AG10803 (cell line): Measurements from ENCODE around the gene DNTTIP2.
"Not testable (repeated sequence)": the region's sequence is repeated elsewhere in the genome, so short reads cannot be mapped to it uniquely, and the experiment has no call there.

Experiments used
- DNase-seq: peaks from one replicate; pipeline ENCODE4 v3.0.0; 2010; ENCODE audit warnings: low read depth
- H3K4me3 ChIP-seq: 2 replicates; pipeline ENCODE4 v1.5.1; 2011; ENCODE audit warnings: mild to moderate bottlenecking, low read length, control low read depth
- TF ChIP-seq, protein P1 (sequence below): conservative IDR thresholded peaks from 2 replicates; pipeline ENCODE4 v1.5.1; 2011; ENCODE audit warnings: mild to moderate bottlenecking, low read length, control low read depth, inconsistent platforms

Gene DNTTIP2

DNA sequence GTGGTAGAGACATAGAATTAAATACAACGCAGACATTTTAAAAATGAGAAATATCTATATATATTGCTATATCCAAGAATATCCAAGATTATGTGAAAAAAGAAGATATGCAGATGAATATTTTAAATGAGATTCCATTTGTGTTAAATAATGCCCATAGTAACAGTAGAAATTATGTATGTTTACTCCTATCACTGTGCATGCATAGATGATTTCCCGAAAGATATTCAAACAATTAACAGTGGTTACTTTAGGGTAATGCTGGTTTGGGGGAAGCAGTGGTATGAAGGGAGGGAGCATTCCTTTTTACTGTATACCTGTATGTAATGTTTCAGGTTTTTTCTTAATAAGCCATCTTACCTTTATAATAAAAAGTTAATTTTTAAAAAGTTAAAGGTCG lies 25.1 kb downstream of the DNTTIP2 start:
- DNase-seq = no peak
- TF ChIP-seq, protein P1, sequence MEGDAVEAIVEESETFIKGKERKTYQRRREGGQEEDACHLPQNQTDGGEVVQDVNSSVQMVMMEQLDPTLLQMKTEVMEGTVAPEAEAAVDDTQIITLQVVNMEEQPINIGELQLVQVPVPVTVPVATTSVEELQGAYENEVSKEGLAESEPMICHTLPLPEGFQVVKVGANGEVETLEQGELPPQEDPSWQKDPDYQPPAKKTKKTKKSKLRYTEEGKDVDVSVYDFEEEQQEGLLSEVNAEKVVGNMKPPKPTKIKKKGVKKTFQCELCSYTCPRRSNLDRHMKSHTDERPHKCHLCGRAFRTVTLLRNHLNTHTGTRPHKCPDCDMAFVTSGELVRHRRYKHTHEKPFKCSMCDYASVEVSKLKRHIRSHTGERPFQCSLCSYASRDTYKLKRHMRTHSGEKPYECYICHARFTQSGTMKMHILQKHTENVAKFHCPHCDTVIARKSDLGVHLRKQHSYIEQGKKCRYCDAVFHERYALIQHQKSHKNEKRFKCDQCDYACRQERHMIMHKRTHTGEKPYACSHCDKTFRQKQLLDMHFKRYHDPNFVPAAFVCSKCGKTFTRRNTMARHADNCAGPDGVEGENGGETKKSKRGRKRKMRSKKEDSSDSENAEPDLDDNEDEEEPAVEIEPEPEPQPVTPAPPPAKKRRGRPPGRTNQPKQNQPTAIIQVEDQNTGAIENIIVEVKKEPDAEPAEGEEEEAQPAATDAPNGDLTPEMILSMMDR = no peak
- H3K4me3 ChIP-seq = no peak overlapping the region

DNA sequence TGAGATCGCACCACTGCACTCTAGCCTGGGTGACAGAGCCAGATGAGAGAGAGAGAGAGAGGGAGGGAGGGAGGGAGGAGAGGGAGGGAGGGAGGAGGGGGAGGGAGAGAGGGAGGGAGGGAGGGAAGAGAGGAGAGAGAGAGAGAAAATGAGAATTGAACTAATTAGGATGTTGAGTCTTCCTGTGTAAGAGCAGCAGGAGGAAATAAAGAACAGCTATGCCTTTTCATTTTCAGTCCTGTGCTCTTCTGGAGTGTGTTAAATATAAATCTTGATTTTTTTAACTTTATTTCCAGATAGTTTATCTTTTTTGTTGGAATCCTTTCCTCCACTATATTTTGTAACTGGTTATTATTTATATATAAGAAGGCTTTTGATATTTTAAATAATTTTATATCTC lies 27.1 kb downstream of the DNTTIP2 start:
- no peak for DNase-seq
- TF ChIP-seq, protein P1 = no peak

DNA sequence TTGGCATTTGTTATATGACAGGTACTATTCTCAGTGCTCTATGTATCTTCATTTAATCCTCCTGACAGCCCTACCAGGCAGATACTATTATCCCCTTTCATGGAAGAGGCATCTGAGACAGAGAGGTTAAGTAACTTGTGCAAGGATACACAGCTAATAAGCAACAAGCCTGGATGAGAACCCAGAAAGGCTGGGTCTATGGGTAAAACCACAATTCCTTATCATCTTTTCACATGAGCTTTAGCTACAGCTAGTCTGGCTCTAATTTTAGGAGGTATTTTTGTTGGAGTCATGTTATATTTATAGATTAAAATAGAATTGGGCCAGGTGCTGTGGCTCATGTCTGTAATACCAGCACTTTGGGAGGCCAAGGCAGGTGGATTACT lies 27.7 kb downstream of the DNTTIP2 start:
- TF ChIP-seq, protein P1 = no peak
- no peak for DNase-seq

More for the DNA sequence above, 27.1 kb downstream of the DNTTIP2 start:
- no peak overlapping the region for H3K4me3 ChIP-seq

DNA sequence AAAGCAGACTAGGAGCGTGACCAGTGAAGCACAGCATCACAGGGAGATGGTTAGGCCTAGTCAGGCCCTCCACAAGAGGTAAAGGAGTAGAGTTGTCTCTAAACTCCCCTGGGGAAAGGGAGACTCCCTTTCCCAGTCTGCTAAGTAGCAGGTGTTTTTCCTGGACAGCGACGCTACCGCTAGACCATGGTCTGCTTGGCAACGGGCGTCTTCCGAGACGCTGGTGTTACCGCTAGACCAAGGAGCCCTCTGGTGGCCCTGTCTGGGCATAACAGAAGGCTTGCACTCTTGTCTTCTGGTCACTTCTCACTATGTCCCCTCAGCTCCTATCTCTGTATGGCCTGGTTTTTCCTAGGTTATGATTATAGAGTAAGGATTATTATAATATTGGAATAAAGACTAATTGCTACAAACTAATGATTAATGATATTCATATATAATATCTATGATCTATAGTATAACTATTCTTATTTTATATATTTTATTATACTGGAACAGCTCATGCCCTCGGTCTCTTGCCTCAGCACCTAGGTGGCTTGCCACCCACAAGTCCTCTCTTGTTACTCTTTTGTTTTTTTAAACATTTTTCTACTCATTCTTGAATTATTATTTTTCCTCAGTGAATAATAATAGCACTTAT lies 28.2 kb downstream of the DNTTIP2 start:
- not testable (repeated sequence) for H3K4me3 ChIP-seq
- TF ChIP-seq, protein P1 = peak; percentile 46
- peak; percentile 58 for DNase-seq

More for the DNA sequence above, 27.7 kb downstream of the DNTTIP2 start:
- no peak overlapping the region for H3K4me3 ChIP-seq

DNA sequence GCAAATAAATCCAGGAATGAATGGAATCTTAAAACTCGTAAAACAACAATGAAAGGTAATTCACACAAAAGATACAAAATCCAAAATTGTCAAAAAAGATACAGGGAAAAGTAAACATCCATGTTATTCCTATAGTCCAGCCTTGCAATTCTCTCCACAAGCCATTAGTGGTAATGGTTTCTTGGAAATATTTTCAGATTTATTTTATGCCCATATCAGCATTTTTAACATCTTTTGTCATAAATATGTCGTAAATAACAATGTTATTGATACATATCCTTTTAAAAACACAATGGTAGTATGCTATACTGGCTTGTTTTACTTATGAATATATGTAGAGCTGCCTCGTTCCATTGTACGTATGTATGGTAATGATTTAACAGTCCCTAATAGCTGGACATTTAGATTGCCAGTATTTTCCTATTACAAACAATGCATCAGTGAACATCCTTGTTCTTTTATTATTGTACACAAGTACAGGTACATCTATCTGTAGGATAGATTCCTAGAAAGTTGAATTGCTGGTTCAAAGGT lies 30.6 kb downstream of the DNTTIP2 start:
- TF ChIP-seq, protein P1 = no peak
- no peak for DNase-seq
- peak overlapping the region; percentile 69 for H3K4me3 ChIP-seq

DNA sequence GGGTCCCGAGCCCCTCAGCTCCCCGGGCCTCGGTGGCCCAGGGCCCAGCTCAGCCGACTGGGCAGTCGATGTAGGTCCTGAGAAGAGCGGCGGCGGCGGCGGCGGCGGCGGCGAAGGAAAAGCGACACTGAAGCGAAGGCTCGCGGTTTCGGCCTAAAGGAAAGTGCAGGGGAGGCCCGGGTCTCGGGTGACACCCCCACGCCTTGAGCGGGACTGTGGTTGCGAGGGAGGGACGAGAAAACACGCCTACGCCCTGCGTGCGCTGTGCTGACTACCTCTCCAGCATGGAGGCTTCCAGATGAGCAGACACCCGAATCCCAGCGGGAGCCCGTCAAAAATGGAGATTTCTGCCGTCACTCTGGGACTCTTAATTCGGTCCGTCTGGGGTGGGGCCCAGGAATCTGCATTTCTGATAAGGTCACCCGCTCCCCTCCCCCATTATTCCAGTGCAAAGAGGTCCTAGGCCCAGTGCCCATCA lies 31.2 kb downstream of the DNTTIP2 start:
- peak; percentile 74 for DNase-seq
- H3K4me3 ChIP-seq = peak overlapping the region; percentile 69
- TF ChIP-seq, protein P1 = no peak
